ENCODE measurements around the gene FGD4. TPM values are rescaled to one million over a fixed set of nuclear protein-coding genes. Genes with fewer than 3 reads are reported as not detected.

Gene FGD4
- total and polyA plus RNA-seq, 2 donors (not counting 3 experiments of a cell fraction or from before 2014, with no cell fraction given) = 6.6 to 44.7 TPM

- Histone ChIP-seq H3K36me3 (ENCODE audit: control insufficient read depth in 2 of 2, extremely low read depth in 1 of 2, insufficient read depth in 2 of 2, low read length in 2 of 2) (peaks cover 0 to 4% of the 10 kb centered on the region in 2 experiments), H3K27me3 (ENCODE audit: control insufficient read depth in 2 of 2, insufficient read depth in 2 of 2, low read length in 2 of 2) (no peaks in the 10 kb centered on the region), H2AFZ (ENCODE audit: low read depth, low read length) (no peak overlapping the region), H3K27ac (ENCODE audit: insufficient read depth, low read depth, low read length) (no peak overlapping the region), H3K9me1 (replicated peaks; ENCODE audit: control insufficient read depth, extremely low read depth, insufficient read depth, low read length) (no peaks in the 10 kb centered on the region), H3K4me2 (ENCODE audit: insufficient read depth, low read length) (no peak overlapping the region), H4K20me1 (replicated peaks; ENCODE audit: control insufficient read depth, extremely low read depth, insufficient read depth, low read length) (no peaks in the 10 kb centered on the region), H3K9me3 (replicated peaks; ENCODE audit: control insufficient read depth, insufficient read depth, low read length) (no peaks in the 10 kb centered on the region), H3K9ac (replicated peaks; ENCODE audit: extremely low read depth, insufficient read depth, low read length) (no peak overlapping the region), H3K79me2 (ENCODE audit: control insufficient read depth, insufficient read depth, low read length) (no peaks in the 10 kb centered on the region), H3K4me3 (replicated peaks in 1 of 3; ENCODE audit: insufficient read depth in 1 of 3, low read depth in 1 of 3, low read length in 3 of 3) (no peak overlapping the region), H3K4me1 (ENCODE audit: control insufficient read depth, extremely low read depth, insufficient read depth, low read length) (peaks cover 2% of the 10 kb centered on the region)
- dilution Hi-C loops (cut with MboI; ENCODE audit: extremely low pct_ligation_motif_present, low sequenced_read_pairs) = no loop called here
- no TSS peak for BruUV-seq (replicated peaks)
- TF ChIP-seq POLR2AphosphoS5 (IDR thresholded peaks at IDR 0.05; ENCODE audit: insufficient read depth, low read depth, low read length) = no peak
- peak; percentile 52 for TF ChIP-seq GATA2 (IDR thresholded peaks at IDR 0.05; ENCODE audit: insufficient read depth, insufficient read length, low read depth, low read length)
- TF ChIP-seq CTCF (IDR thresholded peaks at IDR 0.05; ENCODE audit: extremely low read depth in 1 of 2, insufficient read depth in 1 of 2, low read depth in 1 of 2, low read length in 2 of 2) = peak; percentile 66 to 70
- POLR2A ChIA-PET = no interaction called here
- FAIRE-seq (peak; percentile 90), DNase-seq (ENCODE audit: low read depth, low spot score) (peak; percentile 85)
- intact Hi-C loops (cut with micrococcal nuclease) = loop anchor here (1.0 to 5.0 kb wide), 8 partner anchors 90 to 1657 kb away; partner anchors contain the start of genes ALG10 and YARS2
- CTCF ChIA-PET = interaction anchor here (0.6 to 6.6 kb wide), 44 partner anchors 10 to 713 kb away, joined by 3 to 95 read pairs (median 4); partner anchors contain the start of genes DNM1L, FGD4 and YARS2
Observed at GRCh38 chr12:32365473-32366064, 33.8 kb upstream of the FGD4 start.

- Histone ChIP-seq H4K20me1 (replicated peaks; ENCODE audit: control insufficient read depth, extremely low read depth, insufficient read depth, low read length) (no peaks in the 10 kb centered on the region), H3K9ac (replicated peaks; ENCODE audit: extremely low read depth, insufficient read depth, low read length) (no peak overlapping the region), H3K27ac (ENCODE audit: insufficient read depth, low read depth, low read length) (no peak overlapping the region), H2AFZ (ENCODE audit: low read depth, low read length) (no peak overlapping the region), H3K36me3 (ENCODE audit: control insufficient read depth in 2 of 2, extremely low read depth in 1 of 2, insufficient read depth in 2 of 2, low read length in 2 of 2) (peaks cover 0 to 4% of the 10 kb centered on the region in 2 experiments), H3K4me2 (ENCODE audit: insufficient read depth, low read length) (no peak overlapping the region), H3K9me3 (replicated peaks; ENCODE audit: control insufficient read depth, insufficient read depth, low read length) (no peaks in the 10 kb centered on the region), H3K9me1 (replicated peaks; ENCODE audit: control insufficient read depth, extremely low read depth, insufficient read depth, low read length) (no peaks in the 10 kb centered on the region), H3K4me3 (replicated peaks in 1 of 3; ENCODE audit: insufficient read depth in 1 of 3, low read depth in 1 of 3, low read length in 3 of 3) (no peak overlapping the region), H3K27me3 (ENCODE audit: control insufficient read depth in 2 of 2, insufficient read depth in 2 of 2, low read length in 2 of 2) (no peaks in the 10 kb centered on the region), H3K4me1 (ENCODE audit: control insufficient read depth, extremely low read depth, insufficient read depth, low read length) (peaks cover 2% of the 10 kb centered on the region), H3K79me2 (ENCODE audit: control insufficient read depth, insufficient read depth, low read length) (no peaks in the 10 kb centered on the region)
- BruUV-seq (replicated peaks) = no TSS peak
- ChIA-PET POLR2A (no interaction called here), CTCF (interaction anchor here (0.7 to 6.6 kb wide), 8 partner anchors 90 to 388 kb away, joined by 3 to 95 read pairs (median 8); partner anchors contain the start of gene YARS2)
- intact Hi-C loops (cut with micrococcal nuclease) (loop anchor here (5.0 kb wide), 1 partner anchor 356 kb away; no protein-coding TSS in a partner anchor), dilution Hi-C loops (cut with MboI; ENCODE audit: extremely low pct_ligation_motif_present, low sequenced_read_pairs) (no loop called here)
- no peak for DNase-seq (ENCODE audit: low read depth, low spot score)
- no peak for FAIRE-seq
- TF ChIP-seq POLR2AphosphoS5 (IDR thresholded peaks at IDR 0.05; ENCODE audit: insufficient read depth, low read depth, low read length) (no peak), GATA2 (IDR thresholded peaks at IDR 0.05; ENCODE audit: insufficient read depth, insufficient read length, low read depth, low read length) (no peak), EZH2 (IDR thresholded peaks at IDR 0.05; ENCODE audit: borderline replicate concordance, low read depth, low read length, severe bottlenecking) (no peak), CTCF (IDR thresholded peaks at IDR 0.05; ENCODE audit: extremely low read depth in 1 of 2, insufficient read depth in 1 of 2, low read depth in 1 of 2, low read length in 2 of 2) (no peak), MYC (IDR thresholded peaks at IDR 0.05; ENCODE audit: low read depth, low read length) (no peak), MAX (IDR thresholded peaks at IDR 0.05; ENCODE audit: insufficient read depth, insufficient read length) (no peak), POLR2A (IDR thresholded peaks at IDR 0.05; ENCODE audit: low read depth, low read length) (no peak), FOS (IDR thresholded peaks at IDR 0.05; ENCODE audit: borderline replicate concordance, insufficient read depth, low read length) (no peak), JUN (IDR thresholded peaks at IDR 0.05; ENCODE audit: borderline replicate concordance, insufficient read depth, insufficient read length, low read depth) (no peak)
Observed at GRCh38 chr12:32366714-32367113, 32.6 kb upstream of the FGD4 start.

Measured in endothelial cell of umbilical vein (primary cell).